ENCODE data around the gene GCNA.

GRCh38 chrX:71627588-71628404 is 49.6 kb downstream of the GCNA start:
- TF ChIP-seq, protein P1, sequence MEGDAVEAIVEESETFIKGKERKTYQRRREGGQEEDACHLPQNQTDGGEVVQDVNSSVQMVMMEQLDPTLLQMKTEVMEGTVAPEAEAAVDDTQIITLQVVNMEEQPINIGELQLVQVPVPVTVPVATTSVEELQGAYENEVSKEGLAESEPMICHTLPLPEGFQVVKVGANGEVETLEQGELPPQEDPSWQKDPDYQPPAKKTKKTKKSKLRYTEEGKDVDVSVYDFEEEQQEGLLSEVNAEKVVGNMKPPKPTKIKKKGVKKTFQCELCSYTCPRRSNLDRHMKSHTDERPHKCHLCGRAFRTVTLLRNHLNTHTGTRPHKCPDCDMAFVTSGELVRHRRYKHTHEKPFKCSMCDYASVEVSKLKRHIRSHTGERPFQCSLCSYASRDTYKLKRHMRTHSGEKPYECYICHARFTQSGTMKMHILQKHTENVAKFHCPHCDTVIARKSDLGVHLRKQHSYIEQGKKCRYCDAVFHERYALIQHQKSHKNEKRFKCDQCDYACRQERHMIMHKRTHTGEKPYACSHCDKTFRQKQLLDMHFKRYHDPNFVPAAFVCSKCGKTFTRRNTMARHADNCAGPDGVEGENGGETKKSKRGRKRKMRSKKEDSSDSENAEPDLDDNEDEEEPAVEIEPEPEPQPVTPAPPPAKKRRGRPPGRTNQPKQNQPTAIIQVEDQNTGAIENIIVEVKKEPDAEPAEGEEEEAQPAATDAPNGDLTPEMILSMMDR (IDR thresholded peaks at IDR 0.05): no peak
- TF ChIP-seq EP300 (IDR thresholded peaks at IDR 0.05): no peak
